Measurements from ENCODE around the gene KIF6.

The KIF6 gene

DNA sequence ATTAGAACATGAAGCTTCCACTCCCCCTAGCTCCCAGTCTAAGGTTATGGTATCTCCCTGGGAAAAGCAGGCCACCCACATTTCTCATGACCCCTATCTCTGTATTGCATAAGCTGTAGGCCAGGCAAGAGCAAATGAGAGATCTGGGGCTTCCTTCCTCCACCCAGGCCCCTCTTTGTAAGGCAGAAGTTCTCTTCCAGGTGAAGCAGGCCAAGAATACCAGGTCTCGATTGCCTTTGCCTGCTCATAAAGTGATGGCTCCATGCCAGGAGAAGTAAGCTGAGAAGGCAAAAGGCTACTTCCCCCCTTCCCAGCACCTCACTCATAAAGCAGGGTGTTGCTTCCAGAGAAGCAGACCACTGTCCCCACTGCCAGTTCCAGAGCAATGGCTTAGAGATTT, 258.6 kb downstream of the KIF6 start:
- DNase-seq (ENCODE audit: low read depth in 2 of 2, low spot score in 1 of 2): no peak

DNA sequence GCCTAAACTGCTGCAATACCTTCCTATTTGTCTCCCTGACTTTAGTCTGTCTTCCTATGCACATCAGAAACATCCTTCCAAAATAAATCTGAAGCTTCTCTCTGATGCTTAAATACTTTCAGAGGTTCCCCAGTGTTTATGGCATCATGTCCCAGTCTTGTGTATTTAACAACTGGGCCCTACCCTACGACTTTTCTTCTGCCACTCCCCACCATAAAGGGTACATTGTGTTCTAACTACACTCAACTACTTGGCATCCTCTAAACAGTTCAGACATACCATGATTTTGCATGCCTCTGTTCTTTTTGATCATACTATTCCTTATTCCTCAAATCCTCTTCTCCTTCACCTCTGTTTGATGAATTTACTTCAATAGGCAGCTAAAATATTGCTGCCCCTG, 259.7 kb downstream of the KIF6 start:
- no peak for DNase-seq (ENCODE audit: low read depth in 2 of 2, low spot score in 1 of 2)

- DNase-seq (ENCODE audit: low read depth in 2 of 2, low spot score in 1 of 2): no peak
These were observed 261.1 kb downstream of the KIF6 start for GRCh38 chr6:39464067-39464466.

DNA sequence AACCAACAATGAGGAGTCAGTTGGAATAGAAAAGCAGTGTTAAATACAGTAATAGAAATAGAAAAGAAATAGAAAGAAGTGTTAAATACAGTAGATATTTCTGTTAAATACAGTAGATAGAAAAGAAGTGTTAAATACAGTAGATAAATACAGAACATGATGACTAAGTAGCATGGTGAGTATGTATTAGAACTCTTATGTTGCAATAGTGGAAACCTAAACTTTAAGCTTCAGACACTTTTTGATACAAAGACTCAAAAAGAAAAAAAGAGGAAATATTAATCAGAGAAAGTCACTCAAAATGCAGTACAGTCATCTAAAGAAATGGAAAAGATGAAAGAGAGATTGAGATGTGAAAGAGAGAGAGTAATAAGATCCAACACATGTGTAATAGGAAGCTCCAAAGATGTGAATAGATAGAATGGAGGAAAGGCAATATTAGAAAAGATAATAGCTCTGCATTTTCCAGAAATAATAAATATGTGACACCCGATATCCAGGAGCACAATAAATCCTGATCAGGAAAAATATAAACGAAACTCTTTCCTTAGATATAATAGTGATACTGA, 271.2 kb downstream of the KIF6 start:
- no peak for DNase-seq (ENCODE audit: low read depth in 2 of 2, low spot score in 1 of 2)

- no peak for DNase-seq (ENCODE audit: low read depth in 2 of 2, low spot score in 1 of 2)
These were observed 272.0 kb downstream of the KIF6 start for GRCh38 chr6:39453241-39453640.

- no peak for DNase-seq (ENCODE audit: low read depth in 2 of 2, low spot score in 1 of 2)
These were observed 272.7 kb downstream of the KIF6 start for GRCh38 chr6:39452306-39453145.

DNA sequence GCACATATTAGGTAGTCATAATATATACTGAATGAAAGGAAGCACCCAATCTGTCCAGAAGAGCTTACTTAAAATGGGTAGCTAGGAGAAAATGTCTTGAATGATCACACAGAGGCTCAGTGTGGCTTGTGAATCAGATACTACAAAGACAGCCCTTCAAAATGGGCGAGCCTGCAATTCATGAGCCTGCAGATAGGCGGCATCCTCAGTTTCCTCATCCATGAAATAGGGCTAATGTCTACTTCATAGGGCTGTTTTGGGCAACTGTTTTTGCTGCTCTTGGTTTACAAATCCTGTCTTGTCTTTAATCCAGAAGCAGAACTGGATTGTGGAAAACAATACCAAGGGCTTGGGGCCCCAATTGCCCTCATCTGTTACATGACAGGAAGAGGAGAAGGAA, 273.4 kb downstream of the KIF6 start:
- DNase-seq (ENCODE audit: low read depth in 2 of 2, low spot score in 1 of 2): no peak

GRCh38 chr6:39449022-39449421, 276.2 kb downstream of the KIF6 start:
- DNase-seq (ENCODE audit: low read depth in 2 of 2, low spot score in 1 of 2): no peak

GRCh38 chr6:39446909-39447308, 278.3 kb downstream of the KIF6 start:
- DNase-seq (ENCODE audit: low read depth in 2 of 2, low spot score in 1 of 2): no peak

DNA sequence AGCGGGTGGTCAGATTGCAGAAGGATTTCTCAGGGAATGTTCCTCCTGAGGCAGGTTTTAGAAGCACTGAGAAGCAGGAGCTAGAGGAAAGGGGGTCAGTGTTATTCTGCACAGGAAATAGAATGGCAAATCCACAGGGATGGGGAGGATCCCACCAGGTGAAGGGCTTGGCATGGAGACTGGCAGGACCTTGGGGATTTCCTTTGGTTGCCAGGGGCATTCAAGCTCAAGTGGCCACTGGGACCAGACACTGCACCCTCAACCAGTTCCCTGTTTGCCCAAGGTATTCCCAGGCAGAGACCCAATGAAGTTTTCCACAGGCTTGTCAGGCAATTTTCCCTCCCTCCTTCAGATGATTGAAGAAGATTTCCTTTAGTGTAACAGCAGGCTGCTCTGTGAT, 279.5 kb downstream of the KIF6 start:
- DNase-seq (ENCODE audit: low read depth in 2 of 2, low spot score in 1 of 2): no peak

- no peak for DNase-seq (ENCODE audit: low read depth in 2 of 2, low spot score in 1 of 2)
These were observed 280.7 kb downstream of the KIF6 start for GRCh38 chr6:39444479-39445019.

DNA sequence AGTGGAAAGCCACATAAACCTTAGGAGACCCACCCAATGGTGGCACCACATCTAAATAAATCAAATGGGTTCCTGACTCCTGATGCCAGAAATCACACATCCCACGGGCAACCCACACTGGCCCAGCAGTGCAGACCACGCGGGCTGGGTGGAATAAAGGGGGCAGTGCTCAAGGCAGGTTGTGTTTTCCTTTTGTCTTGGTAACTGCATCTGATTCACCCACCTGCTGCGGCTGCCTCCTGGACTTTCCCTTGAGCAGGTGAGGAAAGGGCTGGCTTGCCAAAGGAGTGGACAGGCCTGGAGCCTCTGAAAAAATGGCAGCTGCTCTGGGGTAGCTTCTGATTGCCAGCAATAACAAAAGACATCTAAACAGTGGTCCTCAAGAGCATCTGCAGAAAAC, 283.2 kb downstream of the KIF6 start:
- no peak for DNase-seq (ENCODE audit: low read depth in 2 of 2, low spot score in 1 of 2)

DNA sequence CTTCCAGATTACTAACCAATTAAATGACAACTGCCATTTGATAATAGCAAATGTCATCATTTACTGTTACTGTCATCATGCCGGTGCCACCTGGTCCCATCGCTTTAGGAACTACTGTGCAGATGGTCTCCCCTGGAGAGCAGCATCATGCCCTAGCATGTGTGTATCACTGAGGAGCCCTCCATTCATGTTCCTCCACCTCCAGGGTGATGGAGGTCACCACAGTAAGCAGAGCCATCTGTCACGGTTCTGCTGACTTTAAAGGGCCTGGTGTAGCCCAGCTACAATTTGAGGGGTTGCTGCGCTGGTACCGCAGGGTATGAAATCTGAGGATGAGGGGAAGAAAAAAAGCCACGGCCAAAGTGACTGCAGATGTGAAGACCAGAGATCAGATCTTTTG, 283.9 kb downstream of the KIF6 start:
- no peak for DNase-seq (ENCODE audit: low read depth in 2 of 2, low spot score in 1 of 2)

GRCh38 chr6:39440039-39440426, 285.2 kb downstream of the KIF6 start:
- no peak for DNase-seq (ENCODE audit: low read depth in 2 of 2, low spot score in 1 of 2)

DNA sequence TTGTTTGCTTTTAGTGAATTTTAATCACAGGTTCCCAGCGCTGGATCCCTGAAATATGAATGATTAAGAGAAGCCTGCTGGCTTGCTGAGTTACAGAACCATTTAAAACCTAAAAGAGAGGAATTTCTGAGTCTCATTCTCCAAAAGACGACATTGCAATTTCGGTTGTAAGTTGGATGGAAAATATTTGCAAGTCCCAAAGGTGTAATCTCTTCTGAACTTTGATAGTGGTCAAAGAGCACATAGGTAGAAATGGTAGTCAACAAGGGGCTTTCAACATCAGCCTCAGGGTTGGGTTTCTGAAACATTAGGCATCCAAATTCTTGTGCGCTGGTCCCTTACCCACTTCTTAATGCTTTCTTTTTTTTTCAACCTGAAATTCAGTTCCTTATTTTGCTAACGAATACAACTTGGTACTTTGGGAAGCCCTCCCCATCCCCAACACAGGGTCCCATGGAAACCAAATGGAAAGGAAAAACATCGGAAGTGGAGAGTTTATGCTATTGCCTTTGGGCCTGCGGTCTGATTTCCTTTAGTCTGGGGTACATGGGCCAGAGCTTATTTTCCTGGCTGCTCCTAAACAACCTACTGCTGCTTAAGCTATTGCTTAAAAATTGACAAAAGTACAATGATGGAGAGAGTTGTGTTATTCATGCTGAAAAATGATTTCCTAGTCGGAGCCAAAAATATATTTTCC, 285.7 kb downstream of the KIF6 start:
- DNase-seq (ENCODE audit: low read depth in 2 of 2, low spot score in 1 of 2): no peak

DNA sequence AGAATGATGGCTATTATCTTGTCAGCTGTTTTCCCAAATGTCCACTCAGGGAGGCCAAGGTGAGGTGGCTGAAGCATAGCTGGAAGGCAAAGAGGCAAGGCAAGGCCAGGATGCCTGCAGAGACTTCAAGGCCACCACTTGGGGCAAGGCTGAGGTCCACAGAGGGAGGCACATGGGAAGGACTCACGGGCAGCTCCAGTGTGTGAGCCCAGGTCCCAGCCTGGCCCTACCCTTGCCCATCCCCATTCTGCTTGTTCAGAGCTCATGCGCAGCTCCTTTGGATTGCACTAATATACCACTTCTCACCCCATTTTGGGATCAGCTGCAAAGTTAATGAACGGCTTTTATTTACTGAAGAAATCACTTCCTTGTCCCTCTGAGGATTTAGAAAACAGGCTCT, 291.6 kb downstream of the KIF6 start:
- DNase-seq (ENCODE audit: low read depth in 2 of 2, low spot score in 1 of 2): no peak

DNA sequence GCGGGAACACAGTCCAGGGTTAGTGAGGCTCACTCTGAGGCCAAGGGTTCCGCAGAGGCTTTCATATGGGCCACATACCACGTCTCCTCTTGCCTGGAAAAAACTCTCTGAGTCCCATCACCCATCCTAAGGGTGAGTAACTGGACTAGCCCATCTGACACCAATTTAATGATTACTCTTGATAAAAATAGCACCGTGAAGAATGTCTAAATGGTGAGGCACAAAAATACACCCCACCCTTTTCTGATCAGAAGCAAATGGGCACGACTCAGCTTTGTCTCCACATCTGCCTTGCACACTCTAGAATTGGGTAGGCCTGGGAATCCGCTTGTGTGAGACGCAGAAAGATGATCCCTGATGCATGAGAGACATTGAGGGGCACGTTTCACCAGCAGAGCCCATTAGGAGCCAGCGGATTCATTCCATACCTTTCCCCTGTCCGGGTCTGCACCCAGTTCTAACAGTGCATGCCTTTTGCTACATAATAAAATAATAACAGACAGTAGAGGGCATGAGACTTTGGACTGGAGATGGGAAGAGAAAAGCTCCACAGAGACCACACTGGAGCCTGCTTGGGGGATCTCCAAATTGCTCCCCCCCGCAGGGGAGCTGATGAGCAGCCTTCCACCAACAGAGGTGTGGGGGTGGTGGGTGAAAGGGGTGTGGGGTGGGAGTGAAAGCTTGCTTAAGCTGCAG, 292.7 kb downstream of the KIF6 start:
- no peak for DNase-seq (ENCODE audit: low read depth in 2 of 2, low spot score in 1 of 2)

- DNase-seq (ENCODE audit: low read depth in 2 of 2, low spot score in 1 of 2): no peak
These were observed 294.2 kb downstream of the KIF6 start for GRCh38 chr6:39430871-39431523.

- no peak for DNase-seq (ENCODE audit: low read depth in 2 of 2, low spot score in 1 of 2)
These were observed 294.8 kb downstream of the KIF6 start for GRCh38 chr6:39430446-39430845.

DNA sequence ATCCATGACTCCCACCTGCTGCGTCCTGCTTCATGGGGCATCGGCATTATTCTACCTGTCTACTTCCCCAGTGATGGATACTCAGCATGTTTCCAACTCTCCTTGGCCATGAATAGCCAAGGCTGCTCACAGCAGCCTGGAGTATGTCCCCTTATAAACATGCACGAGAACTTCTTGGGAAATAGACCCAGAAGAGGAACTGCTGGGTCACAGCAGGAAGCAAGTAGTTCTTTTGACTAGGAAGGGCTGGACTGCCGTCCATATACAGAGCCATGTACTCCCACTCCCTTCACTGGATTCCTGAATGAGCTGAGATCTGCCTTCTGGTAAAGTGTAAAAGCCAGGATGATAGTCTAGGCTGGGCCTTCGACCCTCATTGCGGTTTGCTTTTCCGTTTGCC, 296.4 kb downstream of the KIF6 start:
- no peak for DNase-seq (ENCODE audit: low read depth in 2 of 2, low spot score in 1 of 2)

- no peak for DNase-seq (ENCODE audit: low read depth in 2 of 2, low spot score in 1 of 2)
These were observed 297.1 kb downstream of the KIF6 start for GRCh38 chr6:39428152-39428551.
